MM.1S (cell line): ENCODE measurements around the gene RRAD.
"Not testable (repeated sequence)": the region's sequence is repeated elsewhere in the genome, so short reads cannot be mapped to it uniquely, and the experiment has no call there.

ENCODE experiments used
- DNase-seq: peaks from one replicate; pipeline ENCODE4 v3.0.0-alpha.2; 2015
- H2AFZ ChIP-seq: fragments of 300-600 bp; sonication (generic); 2 replicates; pipeline ENCODE4 v1.6.0; 2016; ENCODE audit warnings: antibody characterized with exemption, low read length
- H3F3A ChIP-seq: fragments of 300-600 bp; sonication (generic); 2 replicates; pipeline ENCODE4 v1.6.1; 2016; ENCODE audit warnings: mild to moderate bottlenecking, antibody characterized with exemption, low read length, moderate library complexity, mixed read lengths; ENCODE audit not compliant: insufficient read depth
- H3K27ac ChIP-seq: fragments of 300-600 bp; sonication (generic); 2 replicates; pipeline ENCODE4 v1.5.1; 2016; ENCODE audit warnings: mild to moderate bottlenecking, low read length
- H3K27me3 ChIP-seq: fragments of 300-600 bp; sonication (generic); replicated peaks from 2 replicates; pipeline ENCODE4 v1.6.0; 2016; ENCODE audit warnings: low read length; ENCODE audit not compliant: insufficient read depth
- H3K36me3 ChIP-seq: fragments of 300-600 bp; sonication (generic); replicated peaks from 2 replicates; pipeline ENCODE4 v1.6.1; 2016; ENCODE audit warnings: mild to moderate bottlenecking, low read length, mixed read lengths; ENCODE audit not compliant: insufficient read depth
- H3K4me1 ChIP-seq: fragments of 300-600 bp; sonication (generic); 2 replicates; pipeline ENCODE4 v1.6.1; 2016; ENCODE audit warnings: low read length, mixed read lengths
- H3K4me2 ChIP-seq: fragments of 300-600 bp; sonication (generic); 2 replicates; pipeline ENCODE4 v1.6.0; 2016; ENCODE audit warnings: low read depth, low read length
- H3K4me3 ChIP-seq: fragments of 300-600 bp; sonication (generic); 2 replicates; pipeline ENCODE4 v1.5.1; 2016; ENCODE audit warnings: low read length, mixed read lengths
- H3K79me2 ChIP-seq: fragments of 300-600 bp; sonication (generic); 2 replicates; pipeline ENCODE4 v1.6.1; 2016; ENCODE audit warnings: mixed run types, low read length, mixed read lengths
- H3K9ac ChIP-seq: fragments of 300-600 bp; sonication (generic); 2 replicates; pipeline ENCODE4 v1.6.1; 2016; ENCODE audit warnings: low read length, mixed read lengths
- H3K9me2 ChIP-seq: fragments of 300-600 bp; sonication (generic); replicated peaks from 2 replicates; pipeline ENCODE4 v1.6.1; 2016; ENCODE audit warnings: mild to moderate bottlenecking, low read length, mixed read lengths; ENCODE audit not compliant: insufficient read depth
- H3K9me3 ChIP-seq: fragments of 300-600 bp; sonication (generic); replicated peaks from 2 replicates; pipeline ENCODE4 v1.6.1; 2016; ENCODE audit warnings: mild to moderate bottlenecking, low read length, mixed read lengths; ENCODE audit not compliant: insufficient read depth
- H4K20me1 ChIP-seq: fragments of 300-600 bp; sonication (generic); 2 replicates; pipeline ENCODE4 v1.6.1; 2016; ENCODE audit warnings: mild to moderate bottlenecking, low read length, moderate library complexity, mixed read lengths; ENCODE audit not compliant: insufficient read depth
- EZH2 ChIP-seq: fragments of 300-600 bp; sonication (generic); optimal IDR thresholded peaks from 2 replicates; pipeline ENCODE3; 2017; ENCODE audit warnings: low read depth, mild to moderate bottlenecking, antibody characterized with exemption, low read length, mixed read lengths
- EZH2phosphoT487 ChIP-seq: fragments of 300-600 bp; sonication (generic); IDR thresholded peaks from 2 replicates; pipeline ENCODE4 v1.6.1; 2018; ENCODE audit warnings: antibody characterized with exemption, low read length
- TF ChIP-seq, protein P1 (sequence below): fragments of 300-600 bp; sonication (generic); IDR thresholded peaks from 2 replicates; pipeline ENCODE4 v1.5.1; 2016; ENCODE audit warnings: antibody characterized with exemption, low read length, mixed read lengths

RRAD gene, protein sequence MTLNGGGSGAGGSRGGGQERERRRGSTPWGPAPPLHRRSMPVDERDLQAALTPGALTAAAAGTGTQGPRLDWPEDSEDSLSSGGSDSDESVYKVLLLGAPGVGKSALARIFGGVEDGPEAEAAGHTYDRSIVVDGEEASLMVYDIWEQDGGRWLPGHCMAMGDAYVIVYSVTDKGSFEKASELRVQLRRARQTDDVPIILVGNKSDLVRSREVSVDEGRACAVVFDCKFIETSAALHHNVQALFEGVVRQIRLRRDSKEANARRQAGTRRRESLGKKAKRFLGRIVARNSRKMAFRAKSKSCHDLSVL

DNA sequence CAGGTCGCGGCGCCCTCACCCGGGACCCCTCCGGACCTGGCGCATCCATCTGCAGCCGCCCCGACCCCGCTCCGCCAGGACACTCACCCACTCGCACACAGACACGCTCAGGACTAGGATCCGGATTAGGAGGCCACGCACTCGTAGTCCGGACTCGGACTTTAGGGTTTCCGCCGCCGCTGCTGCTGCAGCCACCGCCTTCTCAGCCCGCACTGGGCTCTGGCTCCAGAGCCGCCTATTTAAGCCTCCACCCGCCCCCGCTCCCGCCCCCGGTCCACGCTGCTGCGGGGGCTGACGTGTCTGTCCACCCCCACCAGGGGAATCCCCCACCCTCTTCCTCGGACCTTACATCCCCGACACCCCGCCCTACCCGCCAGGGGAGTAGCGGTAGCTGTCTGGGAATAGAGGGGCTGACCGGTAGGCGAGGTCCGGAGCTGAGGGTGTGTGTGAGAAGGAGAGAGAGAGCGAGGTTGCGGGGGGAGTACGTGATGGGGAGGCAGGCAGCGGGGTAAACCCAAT, at the start of gene RRAD:
RRAD (minus strand) TSS at position 214 of the 519 bp plus-strand sequence. CDS start 356 bp downstream, outside the sequence.
- Histone ChIP-seq H3K9me3 (no peaks in the 10 kb centered on the region), H3K36me3 (no peaks in the 10 kb centered on the region), H3K4me1 (no peaks in the 10 kb centered on the region), H3K79me2 (no peaks in the 10 kb centered on the region), H3K9me2 (no peaks in the 10 kb centered on the region), H3K4me3 (peak within 1 kb of the TSS; percentile 58), H3F3A (no peaks in the 10 kb centered on the region; the same call in 1 of the 2 replicates), H4K20me1 (no peaks in the 10 kb centered on the region), H2AFZ (peak within 1 kb of the TSS; percentile 82), H3K27ac (no peak within 1 kb of the TSS), H3K9ac (peak within 1 kb of the TSS; percentile 23; the same call in 1 of the 2 replicates), H3K27me3 (peaks cover 45% of the 10 kb centered on the region), H3K4me2 (peak within 1 kb of the TSS; percentile 87)
- no peak for DNase-seq
- TF ChIP-seq EZH2 (no peak), EZH2phosphoT487 (no peak)
- TF ChIP-seq, protein P1, sequence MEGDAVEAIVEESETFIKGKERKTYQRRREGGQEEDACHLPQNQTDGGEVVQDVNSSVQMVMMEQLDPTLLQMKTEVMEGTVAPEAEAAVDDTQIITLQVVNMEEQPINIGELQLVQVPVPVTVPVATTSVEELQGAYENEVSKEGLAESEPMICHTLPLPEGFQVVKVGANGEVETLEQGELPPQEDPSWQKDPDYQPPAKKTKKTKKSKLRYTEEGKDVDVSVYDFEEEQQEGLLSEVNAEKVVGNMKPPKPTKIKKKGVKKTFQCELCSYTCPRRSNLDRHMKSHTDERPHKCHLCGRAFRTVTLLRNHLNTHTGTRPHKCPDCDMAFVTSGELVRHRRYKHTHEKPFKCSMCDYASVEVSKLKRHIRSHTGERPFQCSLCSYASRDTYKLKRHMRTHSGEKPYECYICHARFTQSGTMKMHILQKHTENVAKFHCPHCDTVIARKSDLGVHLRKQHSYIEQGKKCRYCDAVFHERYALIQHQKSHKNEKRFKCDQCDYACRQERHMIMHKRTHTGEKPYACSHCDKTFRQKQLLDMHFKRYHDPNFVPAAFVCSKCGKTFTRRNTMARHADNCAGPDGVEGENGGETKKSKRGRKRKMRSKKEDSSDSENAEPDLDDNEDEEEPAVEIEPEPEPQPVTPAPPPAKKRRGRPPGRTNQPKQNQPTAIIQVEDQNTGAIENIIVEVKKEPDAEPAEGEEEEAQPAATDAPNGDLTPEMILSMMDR = no peak

DNA sequence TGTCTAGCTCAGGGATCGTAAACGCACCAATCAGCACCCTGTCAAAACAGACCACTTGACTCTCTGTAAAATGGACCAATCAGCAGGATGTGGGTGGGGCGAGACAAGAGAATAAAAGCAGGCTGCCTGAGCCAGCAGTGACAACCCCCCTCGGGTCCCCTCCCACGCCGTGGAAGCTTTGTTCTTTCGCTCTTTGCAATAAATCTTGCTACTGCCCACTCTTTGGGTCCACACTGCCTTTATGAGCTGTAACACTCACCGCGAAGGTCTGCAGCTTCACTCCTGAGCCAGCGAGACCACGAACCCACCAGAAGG, 49.6 kb upstream of the RRAD start:
- H3K79me2 ChIP-seq, H3K27me3 ChIP-seq, H3K36me3 ChIP-seq, H3K27ac ChIP-seq, H3K9me3 ChIP-seq, H3K9me2 ChIP-seq, H3K4me1 ChIP-seq, H3K9ac ChIP-seq, H3F3A ChIP-seq, H4K20me1 ChIP-seq: not testable (repeated sequence)
- Histone ChIP-seq H3K4me2 (peak overlapping the region; percentile 50; the same call in 1 of the 2 replicates), H2AFZ (peak overlapping the region; percentile 57; the same call in 1 of the 2 replicates), H3K4me3 (0 out of 2 replicates have a peak overlapping the region, but pooled peaks have one; percentile 35)
- peak; percentile 22 for DNase-seq

DNA sequence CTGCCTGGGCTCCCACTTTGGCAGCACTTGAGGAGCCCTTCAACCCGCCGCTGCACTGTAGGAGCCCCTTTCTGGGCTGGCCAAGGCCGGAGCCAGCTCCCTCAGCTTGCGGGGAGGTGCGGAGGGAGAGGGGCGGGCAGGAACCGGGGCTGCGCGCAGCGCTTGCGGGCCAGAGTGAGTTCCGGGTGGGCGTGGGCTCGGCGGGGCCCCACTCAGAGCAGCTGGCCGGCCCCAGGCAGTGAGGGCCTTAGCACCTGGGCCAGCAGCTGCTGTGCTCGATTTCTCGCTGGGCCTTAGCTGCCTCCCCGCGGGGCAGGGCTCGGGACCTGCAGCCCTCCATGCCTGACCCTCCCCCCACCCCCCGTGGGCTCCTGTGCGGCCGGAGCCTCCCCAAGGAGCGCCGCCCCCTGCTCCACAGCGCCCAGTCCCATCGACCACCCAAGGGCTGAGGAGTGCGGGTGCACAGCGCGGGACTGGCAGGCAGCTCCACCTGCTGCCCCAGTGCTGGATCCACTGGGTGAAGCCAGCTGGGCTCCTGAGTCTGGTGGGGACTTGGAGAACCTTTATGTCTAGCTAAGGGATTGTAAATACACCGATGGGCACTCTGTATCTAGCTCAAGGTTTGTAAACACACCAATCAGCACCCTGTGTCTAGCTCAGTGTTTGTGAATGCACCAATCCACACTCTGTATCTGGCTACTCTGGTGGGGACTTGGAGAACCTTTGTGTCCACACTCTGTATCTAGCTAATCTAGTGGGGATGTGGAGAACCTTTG, 49.0 kb upstream of the RRAD start:
- not testable (repeated sequence) for H3K4me2 ChIP-seq, H3K9ac ChIP-seq, H3K27me3 ChIP-seq, H3K9me2 ChIP-seq, H4K20me1 ChIP-seq, H3K27ac ChIP-seq, H3K9me3 ChIP-seq, H3K36me3 ChIP-seq, H3K4me3 ChIP-seq, DNase-seq, H3K4me1 ChIP-seq, H3F3A ChIP-seq, H2AFZ ChIP-seq, H3K79me2 ChIP-seq

DNA sequence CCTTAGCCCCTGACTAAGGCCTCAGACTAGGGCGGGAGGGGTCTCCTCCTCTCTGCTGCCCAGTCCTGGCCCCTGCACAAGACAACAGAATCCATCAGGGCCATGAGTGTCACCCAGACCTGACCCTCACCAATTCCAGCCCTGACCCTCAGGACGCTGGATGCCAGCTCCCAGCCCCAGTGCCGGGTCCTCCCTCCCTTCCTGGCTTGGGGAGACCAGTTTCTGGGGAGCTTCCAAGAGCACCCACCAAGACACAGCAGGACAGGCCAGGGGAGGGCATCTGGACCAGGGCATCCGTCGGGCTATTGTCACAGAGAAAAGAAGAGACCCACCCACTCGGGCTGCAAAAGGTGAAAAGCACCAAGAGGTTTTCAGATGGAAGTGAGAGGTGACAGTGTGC, 48.4 kb upstream of the RRAD start:
- Histone ChIP-seq H3K27ac (no peak overlapping the region), H3K4me3 (no peak overlapping the region), H3K9ac (no peak overlapping the region), H3K4me1 (peaks cover 4% of the 10 kb centered on the region; the same call in 1 of the 2 replicates), H3K4me2 (no peak overlapping the region), H3F3A (no peaks in the 10 kb centered on the region), H3K27me3 (no peaks in the 10 kb centered on the region), H4K20me1 (no peaks in the 10 kb centered on the region), H2AFZ (no peak overlapping the region), H3K9me3 (no peaks in the 10 kb centered on the region), H3K79me2 (no peaks in the 10 kb centered on the region), H3K9me2 (no peaks in the 10 kb centered on the region), H3K36me3 (no peaks in the 10 kb centered on the region)
- TF ChIP-seq EZH2 (no peak), EZH2phosphoT487 (no peak)
- TF ChIP-seq, protein P1 = no peak
- DNase-seq = no peak
